Spleen (tissue), 11 donors: ENCODE measurements around the gene RNASE7. TPM values are rescaled to one million over a fixed set of nuclear protein-coding genes. Genes with fewer than 3 reads are reported as not detected.

ENCODE experiments used
- DNase-seq: peaks from one replicate; pipeline ENCODE4 v3.0.0-alpha.2; 2020
- H3K27ac ChIP-seq, 8 donors: fragments of 200-600 bp; sonication (generic) in 7 of 8; 1 replicate in 4 of 8; 2 replicates in 4 of 8; pipeline versions ENCODE4 v1.5.0 to v1.8.0; 2016 to 2021; ENCODE audit warnings: inconsistent platforms in 4 of 8, mild to moderate bottlenecking in 4 of 8, moderate library complexity in 1 of 8
- H3K27me3 ChIP-seq, 7 donors: fragments of 200-600 bp; sonication (generic) in 6 of 7; replicated peaks in 1 of 7; 1 replicate in 4 of 7; 2 replicates in 3 of 7; pipeline versions ENCODE4 v1.5.0 to v1.8.0; 2016 to 2021; ENCODE audit warnings: inconsistent platforms in 3 of 7, mild to moderate bottlenecking in 1 of 7
- H3K36me3 ChIP-seq, 6 donors: fragments of 200-600 bp; sonication (generic) in 5 of 6; 1 replicate in 4 of 6; 2 replicates in 2 of 6; pipeline versions ENCODE4 v1.5.0 to v1.8.0; 2016 to 2021; ENCODE audit warnings: inconsistent platforms in 2 of 6
- H3K4me1 ChIP-seq, 6 donors: fragments of 200-600 bp; sonication (generic) in 5 of 6; 1 replicate in 3 of 6; 2 replicates in 3 of 6; pipeline versions ENCODE4 v1.5.0 to v1.8.0; 2016 to 2021; ENCODE audit warnings: inconsistent platforms in 3 of 6
- H3K4me3 ChIP-seq, 8 donors: fragments of 200-600 bp; sonication (generic) in 7 of 8; 1 replicate in 4 of 8; 2 replicates in 4 of 8; pipeline versions ENCODE4 v1.5.0 to v1.8.0; 2016 to 2021; ENCODE audit warnings: inconsistent platforms in 4 of 8, mild to moderate bottlenecking in 4 of 8, moderate library complexity in 2 of 8
- H3K9me3 ChIP-seq, 8 donors: fragments of 200-600 bp; sonication (generic) in 7 of 8; 1 replicate in 4 of 8; 2 replicates in 4 of 8; pipeline versions ENCODE4 v1.5.0 to v1.8.0; 2016 to 2021; ENCODE audit warnings: inconsistent platforms in 4 of 8
- CTCF ChIP-seq, 11 experiments: fragments of 200-600 bp in 7 of 11; fragments of 450-650 bp in 4 of 11; sonication (generic) in 4 of 11; IDR thresholded peaks in 8 of 11; conservative IDR thresholded peaks in 3 of 11; 1 replicate in 7 of 11; 2 replicates in 4 of 11; pipeline versions ENCODE4 v1.4.0 to v1.8.0; 2016 to 2021; ENCODE audit warnings: antibody characterized with exemption in 11 of 11, inconsistent platforms in 4 of 11, mild to moderate bottlenecking in 1 of 11
- POLR2A ChIP-seq, 3 donors: fragments of 450-650 bp; IDR thresholded peaks; one replicate each; pipeline ENCODE4 v1.5.1; 2017; ENCODE audit warnings: antibody characterized with exemption in 3 of 3, mild to moderate bottlenecking in 1 of 3
- POLR2AphosphoS5 ChIP-seq, 3 donors: sonication (generic); formaldehyde crosslinking; IDR thresholded peaks; one replicate each; pipeline ENCODE4 v1.5.1; 2017; ENCODE audit warnings: antibody characterized with exemption in 3 of 3
- WGBS, 5 donors: extraction: QIAGEN DNeasy Blood & Tissue Kit in 3 of 5; methylation state at CpG; one replicate each; pipeline versions ENCODE4 v1.1.5 to v1.1.7; 2013 to 2018; 5-methylcytosine and 5-hydroxymethylcytosine counted together
- intact Hi-C: fragments of 100-400 bp; cut with DNase I; formaldehyde crosslinking; loops from one replicate; pipeline ENCODE4 v1.15.0; 2023; ENCODE audit warnings: low total_unique reads
- microRNA-seq, 3 donors: library from miRNA; unstranded; fragments of <30 nt; microRNA quantifications; one replicate each; pipeline versions ENCODE4 to v1.1.0, GENCODE V29; 2019 to 2020
- polyA plus RNA-seq, 3 donors: library from polyadenylated mRNA; stranded (reverse); fragments of 200-250 nt; gene quantifications; one replicate each; pipeline ENCODE4 v1.2.1, GENCODE V29; 2013
- total RNA-seq, 7 donors: library from RNA; depleted of rRNA in 3 of 7; stranded (reverse); fragments of >200 nt in 3 of 7; fragmentation: NEBNext Ultra II Directional in 4 of 7; extraction: Animal tissue kit (Norgen Biotek cat#: 25700) in 4 of 7; gene quantifications; one replicate each; pipeline versions ENCODE4 v1.1.0 to v1.2.1, GENCODE V29; 2016 to 2021
- donor health status: healthy with polysubstance abuse.
- donor health status: DM: no; HTN: no; CAD: no; lungs with moderate emphysema.
- donor health status: DM: no; HTN: no; CAD: no.
- donor health status: Bipolar disorder and iron deficiency.
- donor health status: healthy.
- donor health status: DM: no; HTN: no; CAD: no.
- donor health status: DM: yes; HTN: yes; CAD: no.

Gene RNASE7
- total and polyA plus RNA-seq, 10 donors: not detected

DNA sequence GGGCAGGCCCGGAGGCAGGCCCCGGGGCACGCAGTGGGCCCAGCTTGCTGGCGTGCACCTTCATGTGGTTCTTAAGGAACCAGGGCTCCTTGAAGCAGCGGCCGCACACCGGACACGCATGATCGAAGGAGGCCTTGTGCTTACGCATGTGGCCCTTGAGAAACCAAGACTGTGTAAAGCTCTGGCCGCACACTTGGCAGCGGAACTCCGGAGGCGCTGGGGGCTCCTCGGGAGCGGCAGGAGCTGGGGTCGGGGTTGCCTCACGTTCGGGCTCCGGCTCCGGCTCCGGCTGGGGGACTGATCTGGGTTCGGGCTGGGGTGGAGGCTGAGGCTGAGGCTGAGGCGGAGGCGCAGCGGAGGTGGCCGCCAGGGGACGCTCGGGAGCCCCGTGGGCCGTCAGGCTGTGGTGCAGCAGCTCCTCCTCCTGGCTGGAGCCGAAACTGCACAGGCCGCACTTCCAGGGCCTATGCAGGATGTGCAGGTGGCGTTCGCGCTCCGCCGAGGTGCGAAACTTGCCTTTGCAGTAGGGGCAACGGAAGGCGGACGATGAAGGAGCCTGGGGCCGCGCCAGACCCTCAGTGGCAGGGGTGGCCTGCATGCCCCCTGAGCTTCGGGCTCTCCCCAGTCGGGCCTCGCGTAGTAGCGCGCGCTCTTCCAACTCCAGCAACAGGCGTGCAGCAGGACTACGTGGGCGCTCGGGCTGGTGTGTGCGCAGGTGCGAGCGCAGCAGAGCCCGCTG is 50.3 kb downstream of the RNASE7 start:
- peak; percentile 98 for DNase-seq
- peaks cover 0 to 4% (median 0%) of the 10 kb centered on the region in 7 donors for H3K27me3 ChIP-seq
- 36 to 43% (median 39%) methylated on average over 47 to 59 of the region's 59 CpGs for WGBS, 5 donors
- H3K36me3 ChIP-seq: peaks cover 0 to 55% (median 5%) of the 10 kb centered on the region in 6 donors
- H3K9me3 ChIP-seq: no peaks in the 10 kb centered on the region
- H3K27ac ChIP-seq: peak overlapping the region in 6 of 8 donors; percentile 1 to 89 (median 54)
- peaks cover 10 to 73% (median 35%) of the 10 kb centered on the region in 6 donors for H3K4me1 ChIP-seq
- TF ChIP-seq CTCF (IDR thresholded peaks at IDR 0.05 in 8 of 11, conservative IDR thresholded peaks at IDR 0.05 in 3 of 11): peak; percentile 100
- TF ChIP-seq POLR2AphosphoS5 (IDR thresholded peaks at IDR 0.05): peak; percentile 83 to 91 (median 86)
- TF ChIP-seq POLR2A (IDR thresholded peaks at IDR 0.05): no peak
- H3K4me3 ChIP-seq: peak overlapping the region in 1 of 8 donors; percentile 6
- intact Hi-C loops: loop anchor here (5.0 kb wide), 1 partner anchor 75 kb away; no protein-coding TSS in a partner anchor

GRCh38 chr14:21093018-21093417 is 50.9 kb downstream of the RNASE7 start:
- Histone ChIP-seq H3K27me3 (peaks cover 0 to 10% (median 0%) of the 10 kb centered on the region in 7 donors), H3K4me3 (no peak overlapping the region), H3K9me3 (no peaks in the 10 kb centered on the region), H3K36me3 (peaks cover 0 to 49% (median 5%) of the 10 kb centered on the region in 6 donors), H3K4me1 (peaks cover 5 to 72% (median 33%) of the 10 kb centered on the region in 6 donors), H3K27ac (no peak overlapping the region)
- intact Hi-C loops: loop anchor here (5.0 kb wide), 1 partner anchor 76 kb away; no protein-coding TSS in a partner anchor
- 77 to 87% (median 84%) methylated on average over 31 to 36 of the region's 36 CpGs for WGBS, 5 donors
- no peak for TF ChIP-seq CTCF (IDR thresholded peaks at IDR 0.05 in 8 of 11, conservative IDR thresholded peaks at IDR 0.05 in 3 of 11)
- TF ChIP-seq POLR2AphosphoS5 (IDR thresholded peaks at IDR 0.05): no peak
- TF ChIP-seq POLR2A (IDR thresholded peaks at IDR 0.05): no peak
- DNase-seq: no peak

Small RNA genes within 50 kb of the gene (microRNA-seq; reads per million reads assigned to microRNA genes)
- 0 reads per million in 3 donors for gene MIR6717

Other genes starting within 250 kb of the RNASE7 start
- 100 to 1,000 TPM; 145 to 497 (median 339) TPM for gene RNASE1, start 239.5 kb upstream of the RNASE7 start, total RNA-seq
- gene RNASE1, start 239.5 kb upstream of the RNASE7 start, polyA plus RNA-seq: 100 to 1,000 TPM in 1 of 3 donors, 10 to 100 TPM in 2; 61.9 to 151 (median 79.0) TPM
- 10 to 100 TPM in 2 of 7 donors, 1 to 10 TPM in 5; 1.4 to 24.0 (median 2.7) TPM for gene RNASE3, start 151.0 kb upstream of the RNASE7 start, total RNA-seq
- gene RNASE3, start 151.0 kb upstream of the RNASE7 start, polyA plus RNA-seq: 1 to 10 TPM in 2 of 3 donors, under 1 TPM in 1; 0.62 to 2.8 (median 2.4) TPM
- gene RNASE2, start 86.9 kb upstream of the RNASE7 start, total RNA-seq: 10 to 100 TPM in 6 of 7 donors, 1 to 10 TPM in 1; 8.8 to 27.6 (median 15.1) TPM
- 10 to 100 TPM in 1 of 3 donors, 1 to 10 TPM in 2; 4.5 to 11.3 (median 6.7) TPM for gene RNASE2, start 86.9 kb upstream of the RNASE7 start, polyA plus RNA-seq
- gene METTL17, start 52.4 kb upstream of the RNASE7 start, total RNA-seq: 100 to 1,000 TPM in 2 of 7 donors, 10 to 100 TPM in 5; 58.9 to 119 (median 73.0) TPM
- gene METTL17, start 52.4 kb upstream of the RNASE7 start, polyA plus RNA-seq: 10 to 100 TPM; 72.8 to 92.1 (median 82.2) TPM
- under 1 TPM in 1 of 7 donors, not detected in 6; 0.23 TPM for gene SLC39A2, start 43.1 kb upstream of the RNASE7 start, total RNA-seq
- gene SLC39A2, start 43.1 kb upstream of the RNASE7 start, polyA plus RNA-seq: under 1 TPM; 0.06 to 0.16 (median 0.15) TPM
- 100 to 1,000 TPM; 101 to 335 (median 270) TPM for gene NDRG2, start 17.3 kb upstream of the RNASE7 start, total RNA-seq
- 100 to 1,000 TPM in 1 of 3 donors, 10 to 100 TPM in 2; 72.4 to 174 (median 74.1) TPM for gene NDRG2, start 17.3 kb upstream of the RNASE7 start, polyA plus RNA-seq
- under 1 TPM in 3 of 7 donors, not detected in 4; 0.57 to 0.91 (median 0.76) TPM for gene TPPP2, start 12.1 kb upstream of the RNASE7 start, total RNA-seq
- under 1 TPM in 2 of 3 donors, not detected in 1; 0.09 to 0.22 TPM for gene TPPP2, start 12.1 kb upstream of the RNASE7 start, polyA plus RNA-seq
- gene RNASE13, start 7.6 kb upstream of the RNASE7 start, total RNA-seq: under 1 TPM in 1 of 7 donors, not detected in 6; 0.30 TPM
- gene RNASE13, start 7.6 kb upstream of the RNASE7 start, polyA plus RNA-seq: not detected
- gene RNASE8, start 15.5 kb downstream of the RNASE7 start, total RNA-seq: not detected
- not detected for gene RNASE8, start 15.5 kb downstream of the RNASE7 start, polyA plus RNA-seq
- 100 to 1,000 TPM in 4 of 7 donors, 10 to 100 TPM in 3; 57.0 to 151 (median 102) TPM for gene ARHGEF40, start 27.9 kb downstream of the RNASE7 start, total RNA-seq
- 10 to 100 TPM in 2 of 3 donors, 1 to 10 TPM in 1; 9.8 to 47.1 (median 17.7) TPM for gene ARHGEF40, start 27.9 kb downstream of the RNASE7 start, polyA plus RNA-seq
- gene ZNF219, start 56.3 kb downstream of the RNASE7 start, total RNA-seq: 10 to 100 TPM; 10.7 to 26.7 (median 16.6) TPM
- gene ZNF219, start 56.3 kb downstream of the RNASE7 start, polyA plus RNA-seq: 10 to 100 TPM in 1 of 3 donors, 1 to 10 TPM in 2; 5.5 to 11.8 (median 5.5) TPM
- 1 to 10 TPM in 1 of 7 donors, under 1 TPM in 1, not detected in 5; 0.57 to 1.5 TPM for gene TMEM253, start 58.7 kb downstream of the RNASE7 start, total RNA-seq
- gene TMEM253, start 58.7 kb downstream of the RNASE7 start, polyA plus RNA-seq: under 1 TPM; 0.11 to 0.29 (median 0.15) TPM
- gene OR5AU1, start 113.7 kb downstream of the RNASE7 start, total RNA-seq: not detected
- gene OR5AU1, start 113.7 kb downstream of the RNASE7 start, polyA plus RNA-seq: not detected
- 100 to 1,000 TPM; 374 to 648 (median 506) TPM for gene HNRNPC, start 227.1 kb downstream of the RNASE7 start, total RNA-seq
- gene HNRNPC, start 227.1 kb downstream of the RNASE7 start, polyA plus RNA-seq: 100 to 1,000 TPM; 497 to 824 (median 677) TPM
- gene RPGRIP1, start 237.7 kb downstream of the RNASE7 start, total RNA-seq: 1 to 10 TPM in 3 of 7 donors, under 1 TPM in 4; 0.33 to 4.0 (median 0.87) TPM
- gene RPGRIP1, start 237.7 kb downstream of the RNASE7 start, polyA plus RNA-seq: 1 to 10 TPM in 1 of 3 donors, under 1 TPM in 2; 0.46 to 1.3 (median 0.61) TPM